ENCODE measurements around the gene RND3.

Gene RND3

DNA sequence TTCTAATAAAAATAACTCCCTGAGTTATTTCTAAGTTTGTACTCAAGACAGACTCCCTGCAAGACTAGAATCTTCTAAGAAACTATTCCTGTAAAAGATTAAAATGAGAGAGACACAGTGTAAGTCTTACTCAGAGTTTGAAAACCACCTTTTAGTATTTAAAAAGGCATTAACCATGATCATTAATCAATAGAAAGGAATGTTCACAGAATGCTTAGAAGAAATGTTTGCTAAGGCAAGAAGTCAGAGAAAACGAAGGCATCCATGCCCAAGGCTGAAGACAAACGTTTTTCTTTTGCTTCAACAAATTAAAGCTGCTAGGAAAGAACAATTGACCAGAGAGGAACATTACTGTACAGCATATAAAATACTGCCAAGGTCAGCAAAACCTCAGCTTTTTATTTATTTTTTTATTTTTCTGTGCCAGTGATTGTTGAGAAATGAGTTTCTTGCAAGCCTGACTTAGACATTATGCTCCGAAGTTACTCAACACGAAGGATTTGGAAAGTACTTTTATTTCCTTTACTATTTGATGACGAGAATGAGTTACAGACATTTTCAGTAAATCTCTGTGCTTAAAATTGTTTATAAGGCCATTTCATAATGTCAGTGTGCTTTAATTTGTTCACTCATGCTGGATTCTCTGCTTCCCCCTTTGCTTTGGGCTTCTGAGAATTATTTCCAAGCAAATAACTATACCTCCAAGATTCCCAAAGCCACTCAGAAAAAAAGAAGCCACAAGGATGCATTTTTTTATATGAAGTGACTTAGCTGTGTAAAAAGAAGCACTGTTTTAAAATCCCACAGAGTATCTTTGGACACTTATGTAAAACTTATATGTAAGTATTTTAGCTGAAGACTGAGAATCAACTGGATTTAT, 20.5 kb downstream of the RND3 start:
- no peaks in the 10 kb centered on the region for H3K27me3 ChIP-seq (ENCODE audit: insufficient read depth, poor library complexity, severe bottlenecking)
- DNase-seq (ENCODE audit: low read depth in 1 of 2, low spot score in 1 of 2) = no peak
- H3K27ac ChIP-seq (replicated peaks) = no peak overlapping the region
- TF ChIP-seq REST (IDR thresholded peaks at IDR 0.05; ENCODE audit: insufficient replicate concordance, low read depth) (no peak), CTCF (IDR thresholded peaks at IDR 0.05; ENCODE audit: insufficient read depth, low read length) (no peak), SPI1 (IDR thresholded peaks at IDR 0.05; ENCODE audit: borderline replicate concordance, low read depth) (no peak), GABPA (IDR thresholded peaks at IDR 0.05; ENCODE audit: low read depth) (no peak), POLR2AphosphoS5 (IDR thresholded peaks at IDR 0.05; ENCODE audit: low read depth) (no peak)
- no peak overlapping the region for H3K4me3 ChIP-seq (replicated peaks; ENCODE audit: insufficient read depth, low read length)

DNA sequence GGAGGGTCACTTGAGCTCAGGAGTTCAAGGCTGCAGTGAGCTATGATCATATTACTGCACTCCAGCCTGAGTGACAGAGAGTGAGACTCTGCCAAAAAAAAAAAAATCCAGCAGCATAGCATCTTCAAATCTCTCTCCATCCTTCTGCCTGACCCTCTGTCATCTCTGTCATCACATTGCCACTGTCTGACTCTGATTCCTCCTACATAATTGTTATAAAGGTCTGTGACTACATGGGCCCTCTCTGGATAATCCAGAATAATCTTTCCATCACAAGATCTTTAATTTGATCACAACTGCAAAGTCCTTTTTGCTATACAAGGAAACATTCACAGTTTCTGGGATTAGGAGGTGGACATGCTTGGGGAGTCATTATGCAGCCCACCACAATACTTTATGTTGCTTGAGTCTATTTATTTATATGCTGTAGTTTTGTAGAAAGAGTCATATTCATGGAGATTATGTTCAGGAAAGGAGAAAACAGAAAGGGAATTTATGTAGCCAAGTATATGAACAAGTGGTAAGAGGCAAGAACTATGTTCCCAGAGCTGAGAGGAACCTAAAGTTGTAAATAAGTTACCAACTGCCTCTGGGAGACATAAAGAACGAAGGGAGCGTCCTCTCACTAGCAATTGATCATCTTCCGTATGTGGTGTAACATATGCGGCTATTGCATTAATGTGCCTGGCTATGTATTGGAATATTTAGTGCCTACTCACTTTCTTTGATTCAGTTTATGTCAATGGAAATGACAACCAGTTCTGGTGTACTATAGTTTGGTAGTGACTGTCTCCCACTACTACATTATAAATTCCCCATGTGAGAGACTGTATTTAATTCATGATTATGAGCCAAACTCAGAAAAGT, 21.5 kb downstream of the RND3 start:
- no peak for TF ChIP-seq POLR2AphosphoS5 (IDR thresholded peaks at IDR 0.05; ENCODE audit: low read depth)
- TF ChIP-seq CTCF (IDR thresholded peaks at IDR 0.05; ENCODE audit: insufficient read depth, low read length) = no peak
- no peak for TF ChIP-seq SPI1 (IDR thresholded peaks at IDR 0.05; ENCODE audit: borderline replicate concordance, low read depth)
- TF ChIP-seq GABPA (IDR thresholded peaks at IDR 0.05; ENCODE audit: low read depth) = no peak
- no peak for TF ChIP-seq REST (IDR thresholded peaks at IDR 0.05; ENCODE audit: insufficient replicate concordance, low read depth)
- no peaks in the 10 kb centered on the region for H3K27me3 ChIP-seq (ENCODE audit: insufficient read depth, poor library complexity, severe bottlenecking)
- no peak for DNase-seq (ENCODE audit: low read depth in 1 of 2, low spot score in 1 of 2)
- no peak overlapping the region for H3K27ac ChIP-seq (replicated peaks)
- no peak overlapping the region for H3K4me3 ChIP-seq (replicated peaks; ENCODE audit: insufficient read depth, low read length)

GRCh38 chr2:150464986-150465385, 22.5 kb downstream of the RND3 start:
- Histone ChIP-seq H3K4me3 (replicated peaks; ENCODE audit: insufficient read depth, low read length) (no peak overlapping the region), H3K27me3 (ENCODE audit: insufficient read depth, poor library complexity, severe bottlenecking) (no peaks in the 10 kb centered on the region), H3K27ac (replicated peaks) (no peak overlapping the region)
- DNase-seq (ENCODE audit: low read depth in 1 of 2, low spot score in 1 of 2) = no peak
- TF ChIP-seq SPI1 (IDR thresholded peaks at IDR 0.05; ENCODE audit: borderline replicate concordance, low read depth) = no peak
- no peak for TF ChIP-seq GABPA (IDR thresholded peaks at IDR 0.05; ENCODE audit: low read depth)
- TF ChIP-seq POLR2AphosphoS5 (IDR thresholded peaks at IDR 0.05; ENCODE audit: low read depth) = no peak
- no peak for TF ChIP-seq REST (IDR thresholded peaks at IDR 0.05; ENCODE audit: insufficient replicate concordance, low read depth)
- TF ChIP-seq CTCF (IDR thresholded peaks at IDR 0.05; ENCODE audit: insufficient read depth, low read length) = no peak
